GM19397 (cell line): ENCODE data around the gene USP11.

Experiments
- ATAC-seq: cut with Tn5 transposase; IDR thresholded peaks from one replicate; pipeline ENCODE4 v1.9.1; 2021; ENCODE audit warnings: mild to moderate bottlenecking, moderate library complexity; ENCODE audit not compliant: unreplicated experiment

Gene USP11

GRCh38 chrX:47224266-47224895 is 8.4 kb upstream of the USP11 start:
- no peak for ATAC-seq

- no peak for ATAC-seq
Measured at GRCh38 chrX:47224896-47225290, 7.9 kb upstream of the USP11 start.

GRCh38 chrX:47226071-47226470 is 6.7 kb upstream of the USP11 start:
- no peak for ATAC-seq

- no peak for ATAC-seq
Measured at GRCh38 chrX:47226531-47227333, 6.1 kb upstream of the USP11 start.

- ATAC-seq = no peak
Measured at GRCh38 chrX:47227334-47227583, 5.5 kb upstream of the USP11 start.

GRCh38 chrX:47228550-47229270 is 4.1 kb upstream of the USP11 start:
- no peak for ATAC-seq

GRCh38 chrX:47229427-47229826 is 3.4 kb upstream of the USP11 start:
- no peak for ATAC-seq

GRCh38 chrX:47230136-47230868 is 2.5 kb upstream of the USP11 start:
- ATAC-seq = no peak

GRCh38 chrX:47231167-47231566 is 1.6 kb upstream of the USP11 start:
- ATAC-seq = no peak

GRCh38 chrX:47232197-47232802 is 509 bp upstream of the USP11 start:
- no peak for ATAC-seq

- peak; percentile 81 for ATAC-seq
Measured at GRCh38 chrX:47233333-47234113, 714 bp downstream of the USP11 start.

- no peak for ATAC-seq
Measured at GRCh38 chrX:47234583-47234982, 1.8 kb downstream of the USP11 start.

GRCh38 chrX:47235691-47236103 is 2.9 kb downstream of the USP11 start:
- ATAC-seq = no peak

GRCh38 chrX:47239199-47239598 is 6.4 kb downstream of the USP11 start:
- ATAC-seq = no peak

- ATAC-seq = no peak
Measured at GRCh38 chrX:47239898-47240545, 7.2 kb downstream of the USP11 start.

- ATAC-seq = no peak
Measured at GRCh38 chrX:47240619-47241018, 7.8 kb downstream of the USP11 start.

GRCh38 chrX:47241201-47242011 is 8.6 kb downstream of the USP11 start:
- no peak for ATAC-seq

- ATAC-seq = no peak
Measured at GRCh38 chrX:47242321-47242720, 9.5 kb downstream of the USP11 start.

GRCh38 chrX:47243351-47243750 is 10.5 kb downstream of the USP11 start:
- no peak for ATAC-seq
